Activated T-helper 17 cell treated with anti-CD3 and anti-CD28 coated beads, Interleukin-2, amount 50 U/mL, for 72 hours (primary cell): Measurements from ENCODE around the gene SLK. TPM values are rescaled to one million over a fixed set of nuclear protein-coding genes. Genes with fewer than 3 reads are reported as not detected.

Experiments
- total RNA-seq, 2 donors: library from RNA; stranded (reverse); gene quantifications; one replicate each; pipeline ENCODE4 v1.2.3, GENCODE V29; 2022

Gene SLK
- total RNA-seq, 2 donors from 2014 or later, result 23.6 to 26.7 TPM

Other genes starting within 250 kb of the SLK start
- gene SH3PXD2A, start 111.6 kb upstream of the SLK start, total RNA-seq, result 10 to 100 TPM in 1 of 2 donors, 1 to 10 TPM in 1; 8.0 to 19.3 TPM
- gene STN1, start 49.0 kb upstream of the SLK start, total RNA-seq, result 10 to 100 TPM; 41.9 to 45.4 TPM
- gene COL17A1, start 118.7 kb downstream of the SLK start, total RNA-seq, result not detected
- gene SFR1, start 155.0 kb downstream of the SLK start, total RNA-seq, result 10 to 100 TPM; 12.4 to 14.3 TPM